Activated naive CD4-positive, alpha-beta T cell treated with Interleukin-2 at 50 U/mL for 16 hours (primary cell): ENCODE results near the gene PSEN2.

Experiments
- DNase-seq: peaks from one replicate; pipeline ENCODE4 v3.0.0-alpha.2; 2020

PSEN2 gene

GRCh38 chr1:226888021-226888420 lies 17.6 kb downstream of the PSEN2 start:
- no peak for DNase-seq

- DNase-seq = no peak
Observed at GRCh38 chr1:226888816-226889215, 18.4 kb downstream of the PSEN2 start.

- no peak for DNase-seq
Observed at GRCh38 chr1:226889616-226890330, 19.4 kb downstream of the PSEN2 start.

GRCh38 chr1:226890331-226891108 lies 20.1 kb downstream of the PSEN2 start:
- no peak for DNase-seq

GRCh38 chr1:226891346-226891745 lies 20.9 kb downstream of the PSEN2 start:
- no peak for DNase-seq

- no peak for DNase-seq
Observed at GRCh38 chr1:226891846-226892523, 21.6 kb downstream of the PSEN2 start.

- no peak for DNase-seq
Observed at GRCh38 chr1:226892524-226892875, 22.1 kb downstream of the PSEN2 start.

- no peak for DNase-seq
Observed at GRCh38 chr1:226893936-226894335, 23.5 kb downstream of the PSEN2 start.

- DNase-seq = no peak
Observed at GRCh38 chr1:226894826-226895225, 24.4 kb downstream of the PSEN2 start.

- DNase-seq = no peak
Observed at GRCh38 chr1:226895644-226896043, 25.2 kb downstream of the PSEN2 start.

- DNase-seq = no peak
Observed at GRCh38 chr1:226898246-226898645, 27.8 kb downstream of the PSEN2 start.

- no peak for DNase-seq
Observed at GRCh38 chr1:226901421-226901820, 31.0 kb downstream of the PSEN2 start.

GRCh38 chr1:226902601-226903000 lies 32.2 kb downstream of the PSEN2 start:
- no peak for DNase-seq

GRCh38 chr1:226903819-226904716 lies 33.7 kb downstream of the PSEN2 start:
- no peak for DNase-seq

GRCh38 chr1:226904772-226905171 lies 34.4 kb downstream of the PSEN2 start:
- DNase-seq = no peak

GRCh38 chr1:226908419-226908818 lies 38.0 kb downstream of the PSEN2 start:
- DNase-seq = no peak

- no peak for DNase-seq
Observed at GRCh38 chr1:226908913-226909312, 38.5 kb downstream of the PSEN2 start.

GRCh38 chr1:226912587-226913176 lies 42.3 kb downstream of the PSEN2 start:
- DNase-seq = peak; percentile 35

- no peak for DNase-seq
Observed at GRCh38 chr1:226915672-226915995, 45.2 kb downstream of the PSEN2 start.

GRCh38 chr1:226916497-226916896 lies 46.1 kb downstream of the PSEN2 start:
- DNase-seq = no peak

GRCh38 chr1:226919587-226919986 lies 49.2 kb downstream of the PSEN2 start:
- no peak for DNase-seq

- no peak for DNase-seq
Observed at GRCh38 chr1:226919995-226920394, 49.6 kb downstream of the PSEN2 start.

GRCh38 chr1:226920446-226920894 lies 50.1 kb downstream of the PSEN2 start:
- no peak for DNase-seq
